ENCODE results near the gene PDE11A.
"Not testable (repeated sequence)": the region's sequence is repeated elsewhere in the genome, so short reads cannot be mapped to it uniquely, and the experiment has no call there.

The PDE11A gene

DNA sequence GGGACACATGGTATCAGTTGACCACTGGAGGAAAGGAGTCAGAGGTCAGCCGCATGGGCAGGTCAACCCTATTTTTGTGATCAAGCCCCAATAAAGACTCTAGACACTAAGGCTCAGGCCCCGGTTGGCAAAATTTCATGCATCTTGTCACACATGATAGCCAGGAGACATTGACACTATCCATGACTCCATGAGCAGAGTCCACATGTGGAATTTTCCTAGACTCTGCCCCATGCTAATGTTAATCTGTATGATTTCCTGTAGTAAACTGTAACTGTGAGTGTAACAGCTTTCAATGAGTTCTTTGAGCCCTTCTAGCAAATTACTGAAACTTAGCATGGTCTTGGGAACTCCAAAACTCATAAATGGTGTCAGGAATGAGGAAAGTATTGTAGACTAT, 192.3 kb downstream of the PDE11A start:
- no peak for DNase-seq

DNA sequence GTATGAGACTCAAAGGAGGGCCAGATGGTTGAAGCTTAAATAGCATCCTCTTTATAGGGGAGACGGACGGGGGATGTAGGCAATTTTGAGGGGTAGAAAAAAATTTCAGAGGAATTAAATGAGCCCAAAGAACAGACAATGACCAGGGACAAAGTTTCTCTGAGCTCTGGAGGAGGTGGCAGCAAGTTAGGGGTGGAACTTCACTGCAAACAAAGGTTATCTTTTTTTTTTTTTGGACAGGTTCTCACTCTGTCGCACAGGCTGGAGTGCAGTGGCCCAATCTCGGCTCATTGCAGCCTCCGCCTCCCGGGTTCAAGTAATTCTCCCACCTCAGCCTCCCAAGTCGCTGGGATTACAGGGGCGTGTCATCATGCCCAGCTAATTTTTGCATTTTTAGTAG, 195.6 kb downstream of the PDE11A start:
- no peak for DNase-seq

DNA sequence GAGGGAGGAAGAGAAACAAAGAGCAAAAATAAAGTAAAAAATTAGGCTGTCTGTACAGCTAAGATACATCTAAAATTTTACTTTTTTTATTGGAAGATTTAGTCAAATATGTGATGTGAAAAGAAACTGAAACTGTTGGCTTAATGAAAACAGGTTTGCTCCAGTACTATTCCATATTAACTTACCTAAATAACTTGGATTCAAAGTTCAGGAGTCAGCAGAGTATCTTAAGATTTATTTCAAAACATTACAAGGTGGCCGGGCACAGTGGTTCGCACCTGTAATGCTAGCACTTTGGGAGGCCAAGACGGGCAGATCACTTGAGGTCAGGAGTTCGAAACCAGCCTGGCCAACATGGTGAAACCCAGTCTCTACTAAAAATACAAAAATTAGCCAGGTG, 197.9 kb downstream of the PDE11A start:
- no peak for DNase-seq

DNA sequence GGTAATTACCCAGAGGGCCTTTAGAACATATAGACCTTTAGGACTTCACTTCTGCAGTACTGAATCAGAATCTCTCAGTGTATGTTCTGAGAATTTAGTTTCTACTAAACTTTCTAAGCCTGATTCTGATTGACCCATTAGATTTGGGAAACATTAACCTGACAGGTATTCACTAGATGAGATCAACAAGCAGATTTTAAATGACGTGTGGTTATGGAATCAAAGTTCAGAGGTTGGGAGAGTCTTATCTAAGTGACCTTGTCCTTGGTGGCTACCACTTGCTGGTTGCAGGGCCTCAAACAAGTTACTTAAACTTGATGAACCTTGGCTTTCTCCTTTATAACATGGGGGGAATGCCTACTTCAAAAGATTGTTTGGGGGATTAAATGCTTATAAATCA, 198.7 kb downstream of the PDE11A start:
- DNase-seq: no peak

DNA sequence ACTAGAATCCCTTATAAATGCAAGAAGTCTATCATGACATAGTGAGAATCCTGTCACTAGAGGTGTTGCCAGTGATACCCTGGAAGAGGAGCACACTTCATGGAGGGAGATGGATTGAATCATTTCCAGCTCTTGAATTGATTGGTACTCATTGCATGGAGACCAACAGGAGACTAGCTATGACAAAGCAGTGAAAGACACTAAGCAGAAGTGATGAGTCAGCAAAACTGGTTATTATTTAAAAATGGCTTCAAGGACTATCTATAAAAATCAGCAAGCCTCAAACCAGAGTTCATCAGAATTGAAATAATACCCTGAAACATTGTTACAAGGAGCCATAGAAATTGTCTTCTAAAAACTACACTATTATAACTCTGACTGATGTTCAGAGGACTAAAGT, 200.3 kb downstream of the PDE11A start:
- DNase-seq: no peak

DNA sequence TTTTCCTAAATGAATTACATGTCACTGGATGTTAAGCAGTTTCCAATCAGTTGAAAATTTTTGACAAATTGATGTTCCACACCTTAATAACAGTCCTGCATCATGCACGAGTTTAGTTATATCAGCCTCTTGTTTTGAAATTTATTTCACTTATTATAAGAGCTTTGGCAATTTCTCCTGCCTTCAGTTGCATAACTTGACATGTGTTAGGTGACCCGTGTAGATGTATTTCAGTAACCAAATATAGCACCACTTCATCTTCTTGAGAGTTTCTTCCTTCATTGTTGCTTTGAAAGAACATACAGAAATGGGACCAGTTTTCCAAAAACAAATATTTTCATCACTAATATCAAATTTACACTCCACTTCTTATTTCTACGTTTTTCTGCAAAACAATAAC, 202.7 kb downstream of the PDE11A start:
- no peak for DNase-seq

DNA sequence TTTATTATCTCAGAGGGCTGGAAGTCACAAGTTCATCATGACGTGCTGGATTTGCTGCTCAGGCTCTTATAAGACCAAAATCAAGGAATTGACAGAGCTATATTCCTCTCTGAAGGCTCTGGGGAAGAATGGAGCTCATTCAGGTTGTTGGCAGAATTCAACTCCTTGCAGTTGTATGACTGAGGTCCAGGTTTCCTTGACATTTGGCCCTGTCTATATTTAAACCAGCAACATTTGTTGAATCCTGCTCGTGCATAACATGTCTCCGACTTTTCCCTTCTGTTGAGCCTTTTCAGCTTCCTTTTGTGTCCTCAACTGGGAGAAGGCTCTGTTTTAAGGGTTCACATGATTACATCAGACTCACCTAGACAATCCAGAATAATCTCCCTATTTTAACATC, 203.4 kb downstream of the PDE11A start:
- DNase-seq: no peak

DNA sequence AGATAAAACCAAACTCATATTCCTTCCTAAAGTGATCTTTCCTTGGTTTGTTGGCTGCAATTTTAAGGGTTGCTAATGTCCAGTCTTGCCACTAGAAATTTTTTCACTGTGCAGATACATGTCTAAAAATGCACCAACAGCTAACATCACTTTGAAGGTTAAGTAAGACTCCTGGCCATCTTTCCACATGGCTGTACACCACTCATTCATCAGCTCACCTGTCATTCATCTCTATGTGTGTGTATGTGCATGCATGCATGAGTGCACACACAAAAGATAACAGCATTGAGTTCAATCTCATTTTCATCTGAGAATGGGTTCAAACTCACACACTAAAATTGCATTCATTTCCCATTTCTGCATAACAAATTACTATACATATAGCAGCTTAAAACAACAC, 203.8 kb downstream of the PDE11A start:
- no peak for DNase-seq

DNA sequence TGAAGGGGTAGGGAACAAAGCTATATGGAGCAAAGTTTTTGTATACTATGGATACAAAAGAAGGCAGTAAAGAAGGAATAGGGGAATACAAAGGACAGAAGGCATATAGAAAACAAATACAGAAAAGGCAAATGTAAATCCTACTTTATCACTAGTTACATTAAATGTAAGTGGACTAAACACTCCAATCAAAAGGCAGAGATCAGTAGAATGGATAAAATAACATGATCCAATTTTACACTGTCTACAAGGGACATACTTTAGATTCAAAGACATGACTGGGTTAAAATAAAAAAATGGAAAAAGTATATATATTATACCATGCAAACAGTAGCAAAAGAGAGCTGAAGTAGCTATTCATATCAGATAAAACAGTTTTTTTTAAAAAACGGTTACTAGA, 215.0 kb downstream of the PDE11A start:
- no peak for DNase-seq

DNA sequence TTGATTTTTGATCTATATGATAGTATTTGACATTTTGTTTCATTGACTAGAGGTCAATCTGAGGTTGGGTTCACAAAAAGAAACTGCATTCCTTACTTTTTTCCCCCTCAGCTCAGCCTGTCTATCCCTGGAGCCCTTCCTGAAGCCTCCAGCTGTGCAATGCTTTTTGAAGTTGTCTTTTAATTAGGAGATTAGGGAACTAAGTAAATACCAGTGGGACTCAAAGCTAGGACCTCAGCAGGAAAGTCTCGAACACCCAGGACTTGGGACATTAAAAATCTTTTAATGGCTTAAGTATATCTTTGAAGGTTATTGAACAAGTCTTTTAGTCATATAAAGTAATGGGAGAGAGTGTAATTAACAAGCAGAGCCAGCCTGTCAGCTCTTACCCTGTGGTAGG, 220.2 kb downstream of the PDE11A start:
- DNase-seq: no peak

DNA sequence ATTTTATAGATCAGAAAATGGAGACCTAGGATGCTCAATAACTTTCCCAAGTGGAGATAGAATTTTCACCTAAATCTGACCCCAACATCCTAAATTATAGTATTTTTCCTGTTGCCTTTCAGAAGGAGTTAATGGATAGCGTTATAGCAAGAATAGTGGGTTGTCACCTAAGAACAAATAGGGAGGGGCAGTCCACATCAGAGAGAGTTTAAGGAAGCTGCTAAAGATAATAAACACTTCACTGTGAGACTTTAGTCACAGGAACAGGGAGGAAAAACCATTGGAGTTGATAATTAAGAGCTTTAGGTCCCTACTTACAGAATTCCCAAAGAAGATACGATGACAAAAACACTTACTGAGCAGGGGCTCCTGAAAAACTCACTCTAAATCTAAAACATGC, 229.4 kb downstream of the PDE11A start:
- DNase-seq: no peak

DNA sequence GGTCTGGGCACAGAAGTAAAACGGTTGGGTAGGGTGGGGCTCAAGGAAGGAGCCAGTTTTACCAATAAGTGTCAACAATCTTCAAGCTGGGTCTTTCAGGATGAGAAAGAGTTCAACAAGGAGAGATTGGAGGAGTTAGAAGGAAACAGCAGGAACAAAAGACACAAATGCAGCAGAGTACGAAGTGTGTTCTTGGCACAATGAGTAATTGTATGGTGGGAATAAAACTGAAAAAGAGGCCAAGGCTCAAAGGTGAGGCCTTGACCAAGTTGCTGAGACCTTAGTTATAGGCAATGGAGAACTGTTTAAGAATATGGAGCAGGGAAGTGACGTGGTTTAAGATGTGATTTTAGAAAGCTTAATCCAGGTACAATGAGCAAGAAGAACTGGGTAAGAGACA, 230.3 kb downstream of the PDE11A start:
- no peak for DNase-seq

DNA sequence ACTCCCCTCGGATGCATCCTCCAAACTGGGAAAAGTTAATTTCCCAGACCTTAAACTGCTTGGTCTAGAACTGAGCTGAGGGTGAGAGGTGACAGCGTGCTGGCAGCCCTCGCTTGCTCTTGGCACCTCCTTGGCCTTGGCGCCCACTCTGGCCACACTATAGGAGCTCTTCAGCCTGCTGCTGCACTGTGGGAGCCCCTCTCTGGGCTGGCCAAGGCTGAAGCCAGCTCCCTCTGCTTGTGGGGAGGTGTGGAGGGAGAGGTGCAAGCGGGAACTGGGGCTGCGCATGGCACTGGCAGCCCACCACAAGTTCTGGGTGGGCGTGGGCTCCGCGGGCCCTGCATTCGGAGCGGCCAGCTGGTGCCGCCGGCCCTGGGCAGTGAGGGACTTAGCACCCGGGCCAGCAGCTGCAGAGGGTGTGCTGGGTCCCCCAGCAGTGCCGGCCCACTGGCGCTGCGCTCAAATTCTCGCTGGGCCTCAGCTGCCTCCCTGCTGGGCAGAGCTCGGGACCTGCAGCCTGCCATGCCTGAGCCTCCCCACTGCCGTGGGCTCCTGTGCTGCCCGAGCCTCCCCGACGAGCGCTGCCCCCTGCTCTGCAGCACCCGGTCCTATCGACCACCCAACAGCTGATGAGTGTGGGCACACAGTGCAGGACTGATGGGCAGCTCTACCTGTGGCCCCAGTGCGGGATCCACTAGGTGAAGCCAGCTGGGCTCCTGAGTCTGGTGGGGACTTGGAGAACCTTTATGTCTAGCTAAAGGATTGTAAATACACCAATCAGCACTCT, 237.0 kb downstream of the PDE11A start:
- not testable (repeated sequence) for DNase-seq

DNA sequence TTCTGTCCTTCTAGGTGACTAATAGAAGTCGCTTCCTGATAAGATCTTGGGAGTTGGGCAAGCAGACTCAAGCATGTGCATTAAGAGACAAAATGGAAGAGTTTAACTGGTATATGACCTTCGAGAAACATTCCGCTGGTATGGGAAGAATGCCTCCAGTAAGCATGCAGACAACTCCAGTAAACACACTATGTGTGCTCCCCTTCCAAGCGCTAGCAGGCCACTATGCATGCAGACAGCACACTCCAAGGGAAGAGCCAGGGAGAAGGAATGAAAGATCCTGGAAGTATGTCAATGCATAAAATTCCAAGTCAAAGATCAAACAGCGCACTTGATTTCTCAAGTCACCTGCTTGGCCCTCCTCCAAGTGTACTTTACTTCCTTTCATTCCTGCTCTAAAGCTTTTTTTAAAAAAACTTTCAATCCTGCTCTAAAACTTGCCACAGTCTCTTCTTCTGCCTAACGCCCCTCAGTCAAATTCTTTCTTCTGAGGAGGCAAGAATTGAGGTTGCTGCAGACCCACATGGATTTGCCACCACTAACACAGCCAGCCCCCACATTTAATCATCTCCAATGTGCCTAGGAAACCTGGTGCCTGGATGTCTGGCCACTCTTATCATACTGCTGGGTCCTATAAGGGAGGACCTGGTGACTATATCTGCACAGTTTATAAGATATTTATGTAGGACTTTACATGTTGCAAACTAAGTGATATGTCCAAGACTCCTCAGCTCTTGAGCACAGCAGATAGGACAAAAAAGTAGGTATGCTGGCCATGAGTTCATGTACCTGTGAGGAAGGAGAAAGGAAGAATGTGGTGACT, 239.8 kb downstream of the PDE11A start:
- DNase-seq: no peak

DNA sequence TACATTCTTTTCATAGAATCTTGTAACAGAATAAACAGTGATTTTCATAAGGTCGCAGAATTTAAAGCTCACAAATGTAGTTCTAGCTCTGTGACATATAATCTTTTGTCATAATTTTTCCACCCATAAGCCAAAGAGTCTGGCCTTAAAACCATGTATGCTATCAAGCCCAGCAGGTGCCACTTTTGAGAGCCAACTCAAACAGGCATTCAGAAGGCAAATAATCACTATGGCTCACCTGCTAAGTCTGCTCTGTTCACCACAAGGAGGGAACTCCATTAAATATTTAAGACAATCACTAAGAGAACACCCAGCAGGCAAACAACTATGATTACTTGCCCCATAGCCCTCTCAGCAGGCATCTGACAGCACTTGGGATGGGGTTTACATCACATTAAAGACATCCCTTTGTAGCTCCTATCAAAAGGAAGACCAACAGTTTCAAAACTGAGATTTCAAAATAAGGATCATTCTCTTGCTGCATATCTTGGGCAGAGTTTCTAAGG, 241.6 kb downstream of the PDE11A start:
- DNase-seq: no peak

DNA sequence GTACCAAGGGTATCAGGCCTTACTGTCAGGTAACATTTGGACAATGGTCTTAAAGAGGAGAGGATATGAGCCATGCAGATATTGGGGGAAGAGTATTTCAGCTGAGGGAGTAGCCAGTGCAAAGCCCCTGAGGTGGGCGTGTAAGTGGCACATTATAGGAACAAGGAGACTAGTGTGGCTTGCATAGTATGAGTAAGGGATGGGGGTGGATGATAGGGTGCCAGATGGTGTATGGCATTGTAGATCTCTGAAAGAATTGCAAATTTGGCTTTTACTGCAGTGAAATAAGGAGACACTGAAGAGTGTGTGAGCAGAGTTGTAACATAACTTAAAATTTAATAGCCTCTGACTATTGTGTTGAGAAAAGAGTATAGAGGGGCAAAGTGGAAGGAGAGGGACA, 244.0 kb downstream of the PDE11A start:
- no peak for DNase-seq

DNA sequence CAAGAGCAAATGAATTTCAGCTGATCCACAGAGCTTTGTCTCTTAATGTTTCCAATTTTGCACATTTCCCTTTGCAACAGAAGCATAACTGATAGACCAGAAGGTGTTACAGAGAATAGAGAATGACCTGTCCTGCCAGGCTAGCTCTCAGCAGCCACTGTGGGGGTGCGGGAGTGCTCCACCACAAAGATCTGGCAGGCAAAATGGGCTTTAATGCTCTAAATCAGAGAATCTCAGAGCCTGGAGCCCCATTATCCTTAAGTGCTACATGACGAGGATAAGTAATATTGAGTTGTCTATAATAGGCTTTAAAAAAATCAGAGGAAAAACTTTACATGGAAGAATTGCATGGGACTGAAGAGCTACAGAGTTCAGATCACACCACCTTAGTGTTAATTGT, 245.7 kb downstream of the PDE11A start:
- no peak for DNase-seq

DNA sequence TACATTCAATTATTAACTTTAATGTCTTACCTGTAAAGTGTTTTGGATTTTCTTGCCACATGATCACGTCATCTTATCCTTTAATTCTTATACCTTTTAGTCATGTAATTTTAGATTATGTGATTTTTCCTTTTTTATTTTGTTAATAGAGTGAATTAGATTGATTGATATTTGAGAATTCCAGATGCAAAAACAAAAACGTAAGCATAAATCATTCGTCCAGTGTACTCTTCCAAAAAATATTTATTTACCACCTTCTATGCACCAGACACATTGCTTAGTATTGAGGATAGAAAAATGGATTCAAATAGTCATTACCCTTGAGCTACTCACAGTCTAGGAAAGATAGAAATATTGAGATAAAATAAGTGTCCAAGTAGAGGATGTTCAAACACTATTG, 249.6 kb downstream of the PDE11A start:
- DNase-seq: no peak

DNA sequence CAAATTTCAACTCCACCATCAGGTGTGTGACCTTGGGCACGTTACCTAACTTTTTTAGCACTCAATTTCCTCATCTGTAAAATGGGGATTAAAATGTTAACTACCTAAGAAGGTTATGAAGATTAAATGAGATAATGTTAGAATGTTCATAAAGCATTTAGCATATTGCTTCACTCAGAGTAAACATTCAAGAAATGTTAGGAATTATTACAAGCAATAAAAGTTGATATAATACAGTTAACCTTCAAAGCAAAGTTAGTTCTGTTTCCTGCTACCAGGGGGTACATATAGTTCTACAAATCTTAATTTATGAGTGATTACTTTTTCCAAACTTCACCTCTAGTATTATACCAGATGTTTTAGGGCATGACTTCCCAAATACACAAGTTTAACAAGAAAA, 254.2 kb downstream of the PDE11A start:
- DNase-seq: no peak

DNA sequence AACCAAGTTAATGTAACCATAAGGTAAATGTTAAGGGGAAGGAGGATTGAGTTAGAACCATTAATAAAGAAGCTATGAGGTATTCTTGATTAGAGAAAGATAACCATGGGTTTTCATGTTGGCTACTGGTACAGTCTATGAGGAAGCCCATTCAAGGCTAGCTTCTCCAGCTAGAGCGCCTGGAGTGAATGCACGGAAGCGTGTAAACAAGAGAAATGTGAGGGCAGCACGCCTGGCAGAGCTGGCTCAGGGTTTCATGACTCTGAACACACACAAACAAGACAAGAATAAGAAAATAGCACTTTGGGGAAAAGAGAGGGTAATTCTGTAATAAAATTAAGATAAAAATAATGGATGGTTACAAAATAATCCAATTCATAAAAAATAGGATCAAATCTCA, 255.3 kb downstream of the PDE11A start:
- no peak for DNase-seq

DNA sequence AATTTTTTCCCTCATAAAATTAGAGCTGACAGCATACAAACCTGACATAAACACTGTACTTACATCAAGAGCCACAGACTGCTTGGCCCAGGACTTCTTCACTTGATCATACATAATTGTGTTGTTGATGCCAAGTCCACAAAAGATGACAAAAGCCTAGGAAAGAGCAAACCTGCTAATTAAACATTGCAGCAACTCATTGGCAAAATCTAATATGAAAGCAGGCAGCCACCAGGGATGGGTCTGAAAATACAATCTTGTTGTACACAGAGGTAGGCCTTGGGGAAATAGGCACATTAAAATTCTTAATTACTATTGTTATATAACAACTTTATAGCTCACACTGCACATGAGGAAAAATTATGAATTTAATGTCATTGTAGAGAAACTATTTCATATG, 255.8 kb downstream of the PDE11A start:
- DNase-seq: no peak

DNA sequence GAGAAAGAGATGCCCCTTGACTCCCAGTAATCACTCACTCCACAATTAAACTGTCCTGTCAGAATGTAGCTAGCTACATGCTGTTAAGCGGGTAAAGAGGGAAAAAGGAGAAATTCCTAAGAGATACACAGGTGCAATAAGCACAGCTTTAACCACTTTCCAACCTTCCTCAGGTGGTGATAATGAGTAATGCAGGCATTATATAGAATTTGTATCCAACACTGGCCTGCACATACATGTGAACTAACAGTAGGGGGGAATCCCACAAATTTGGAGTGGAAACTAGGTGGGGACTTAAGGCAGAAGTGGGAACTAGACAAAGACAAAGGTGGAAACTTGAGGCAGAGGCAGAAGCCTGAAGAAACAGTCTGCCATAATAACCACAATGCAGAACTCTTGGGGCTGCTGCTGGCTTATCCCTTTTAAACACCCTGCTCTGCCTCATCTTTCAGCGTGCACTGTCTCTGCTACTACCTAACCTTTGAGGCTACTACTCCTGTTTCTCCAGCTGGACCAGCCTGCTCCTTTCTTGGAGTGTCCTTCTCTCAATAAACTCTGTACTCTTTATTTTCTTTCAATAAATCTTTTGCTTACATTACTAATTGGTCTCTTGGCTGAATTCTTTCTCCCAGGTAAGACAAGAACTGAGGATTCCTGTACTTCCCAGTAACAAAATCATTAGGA, 259.7 kb downstream of the PDE11A start:
- no peak for DNase-seq

DNA sequence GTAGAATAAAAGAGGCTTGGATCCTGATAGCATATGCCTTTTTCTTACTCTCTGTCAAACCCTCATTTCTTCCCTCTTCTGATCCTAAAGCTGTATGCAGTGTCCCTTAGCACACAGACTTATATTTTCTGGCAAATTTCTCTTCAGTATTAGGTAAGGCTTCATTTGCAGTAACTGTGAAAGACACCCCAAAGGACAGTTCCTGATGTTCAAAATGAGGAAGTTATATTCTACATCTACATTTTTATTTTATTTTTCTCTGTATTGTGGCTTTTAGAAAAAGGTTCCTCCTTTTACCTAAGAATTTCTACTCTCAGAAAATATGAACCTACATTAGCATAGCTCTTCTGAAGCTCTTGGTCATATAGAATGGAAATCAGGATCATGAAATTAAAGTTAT, 261.7 kb downstream of the PDE11A start:
- no peak for DNase-seq
